Activated naive CD8-positive, alpha-beta T cell treated with anti-CD3 and anti-CD28 coated beads, Interleukin-2, amount 10 ng/mL, durations not matched to agents 7 days and 5 days (primary cell): ENCODE results near the gene CAB39. TPM values are rescaled to one million over a fixed set of nuclear protein-coding genes. Genes with fewer than 3 reads are reported as not detected.

ENCODE experiments used
- ATAC-seq: fragments of 150-1000 bp; cut with Tn5 transposase; one replicate; pipeline ENCODE4 v1.10.0; 2021; ENCODE audit warnings: low read depth, moderate library complexity
- POLR2A ChIA-PET: fragments of 350-600 bp; sonication (Branson Sonifier 250); formaldehyde crosslinking; loops from one replicate; lab custom pipeline; 2021; ENCODE audit warnings: antibody characterized with exemption; lab: Charles Lee
- DNase-seq: peaks from one replicate; pipeline ENCODE4 v3.0.0; 2021
- H3K27ac Mint-ChIP-seq: one replicate; pipeline ENCODE4 v1.8.0; 2022; ENCODE audit warnings: mild to moderate bottlenecking, mixed read lengths
- H3K27me3 Mint-ChIP-seq: one replicate; pipeline ENCODE4 v1.8.0; 2022; ENCODE audit warnings: mild to moderate bottlenecking, moderate library complexity, mixed read lengths
- H3K36me3 Mint-ChIP-seq: one replicate; pipeline ENCODE4 v1.8.0; 2021; ENCODE audit warnings: mild to moderate bottlenecking, mixed read lengths
- H3K4me1 Mint-ChIP-seq: one replicate; pipeline ENCODE4 v1.8.0; 2021; ENCODE audit warnings: mixed read lengths
- H3K4me3 Mint-ChIP-seq: one replicate; pipeline ENCODE4 v1.8.0; 2022; ENCODE audit warnings: mild to moderate bottlenecking, moderate library complexity, mixed read lengths
- H3K9me3 Mint-ChIP-seq: one replicate; pipeline ENCODE4 v1.8.0; 2021; ENCODE audit warnings: mixed read lengths
- total RNA-seq, 2 experiments: library from RNA; stranded (reverse); gene quantifications; one replicate each; pipeline ENCODE4 v1.2.3, GENCODE V29; 2021

CAB39 gene
- 100 to 1,000 TPM; 138 to 143 TPM for total RNA-seq

DNA sequence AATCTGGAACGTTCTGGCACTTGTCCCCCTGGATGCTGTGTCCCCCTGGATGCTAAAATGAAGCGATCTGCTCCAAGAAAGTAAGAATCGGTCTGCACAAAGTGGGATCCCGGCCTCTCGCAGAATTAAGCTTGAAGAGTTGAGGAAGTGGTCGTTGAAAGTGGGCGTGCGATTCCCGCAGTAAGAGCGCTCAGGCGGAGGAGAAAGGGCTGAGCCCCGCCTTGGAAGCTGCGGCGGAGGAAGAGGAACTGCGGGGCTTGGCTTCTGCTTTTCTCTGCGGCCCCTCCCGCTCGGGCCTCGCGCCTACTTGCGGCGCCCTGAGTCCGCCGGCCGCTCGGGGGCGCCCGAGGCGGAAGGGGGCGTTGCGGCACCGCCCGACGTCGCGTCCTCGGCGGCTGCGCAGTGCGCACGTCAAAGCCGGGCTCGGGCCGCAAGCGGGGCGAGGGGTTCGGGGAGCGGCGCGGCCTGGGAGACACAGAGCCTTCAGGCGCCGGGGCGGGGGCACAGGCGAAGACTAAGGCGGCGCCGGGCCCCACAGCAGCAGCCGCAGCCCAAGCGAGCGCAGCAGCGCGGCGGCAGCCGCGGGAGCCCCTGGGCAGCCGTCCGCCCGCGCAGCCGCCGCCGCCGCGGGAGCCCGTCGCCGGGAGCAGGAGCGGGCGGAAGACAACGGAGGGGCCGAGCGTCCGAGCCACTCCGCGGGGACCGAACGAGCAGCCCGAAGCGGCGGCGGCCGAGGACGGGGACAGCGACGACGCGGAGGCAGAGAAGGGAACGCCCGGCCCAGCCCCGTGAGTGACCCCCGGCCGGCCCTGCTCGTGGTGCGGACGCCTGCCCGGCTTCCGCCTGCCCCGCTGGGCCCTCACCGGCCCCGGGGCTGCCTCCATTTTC lies at the start of gene CAB39:
CAB39 (plus strand) TSS at position 400 of the 888 bp plus-strand sequence. CDS start 47,160 bp downstream, outside the sequence.
- ATAC-seq (peak; percentile 87), DNase-seq (peak; percentile 96)
- Mint-ChIP-seq H3K4me1 (peaks cover 32% of the 10 kb centered on the region), H3K9me3 (no peaks in the 10 kb centered on the region), H3K27ac (peak within 1 kb of the TSS; percentile 95), H3K27me3 (no peaks in the 10 kb centered on the region), H3K4me3 (peak within 1 kb of the TSS; percentile 91), H3K36me3 (peaks cover 16% of the 10 kb centered on the region)
- POLR2A ChIA-PET: interaction anchor here (1.0 to 4.1 kb wide), 15 partner anchors 9 to 98 kb away, joined by 3 to 111 read pairs (median 5); no protein-coding TSS in a partner anchor

DNA sequence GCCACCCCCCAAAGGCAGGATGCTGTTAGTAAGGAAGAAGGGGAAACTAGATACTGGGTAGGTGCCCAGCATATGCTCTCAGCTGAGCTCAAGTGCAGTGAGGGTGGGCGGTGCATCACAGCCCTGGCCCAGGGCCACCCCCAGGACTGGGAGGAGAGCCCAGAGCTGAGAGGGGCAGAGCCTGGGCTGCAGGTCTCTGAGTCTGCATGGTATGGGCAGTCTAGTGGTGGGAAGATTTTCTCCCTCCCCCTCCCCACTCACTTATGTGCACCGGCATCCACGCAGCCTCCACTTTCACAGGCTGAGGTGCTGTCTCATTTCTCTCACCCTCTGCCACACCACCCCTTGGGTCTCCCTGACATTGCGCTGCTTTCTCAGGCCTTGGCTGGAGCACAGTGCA lies 48.5 kb upstream of the CAB39 start:
- peak; percentile 4 for ATAC-seq
- no peaks in the 10 kb centered on the region for H3K36me3 Mint-ChIP-seq
- H3K9me3 Mint-ChIP-seq: no peaks in the 10 kb centered on the region
- no peaks in the 10 kb centered on the region for H3K27me3 Mint-ChIP-seq
- H3K4me3 Mint-ChIP-seq: peak overlapping the region; percentile 29
- POLR2A ChIA-PET: interaction anchor here (0.7 to 1.2 kb wide), 5 partner anchors 14 to 134 kb away, joined by 3 to 6 read pairs (median 4); no protein-coding TSS in a partner anchor
- peak; percentile 54 for DNase-seq
- H3K27ac Mint-ChIP-seq: peak overlapping the region; percentile 98
- H3K4me1 Mint-ChIP-seq: peaks cover 79% of the 10 kb centered on the region

DNA sequence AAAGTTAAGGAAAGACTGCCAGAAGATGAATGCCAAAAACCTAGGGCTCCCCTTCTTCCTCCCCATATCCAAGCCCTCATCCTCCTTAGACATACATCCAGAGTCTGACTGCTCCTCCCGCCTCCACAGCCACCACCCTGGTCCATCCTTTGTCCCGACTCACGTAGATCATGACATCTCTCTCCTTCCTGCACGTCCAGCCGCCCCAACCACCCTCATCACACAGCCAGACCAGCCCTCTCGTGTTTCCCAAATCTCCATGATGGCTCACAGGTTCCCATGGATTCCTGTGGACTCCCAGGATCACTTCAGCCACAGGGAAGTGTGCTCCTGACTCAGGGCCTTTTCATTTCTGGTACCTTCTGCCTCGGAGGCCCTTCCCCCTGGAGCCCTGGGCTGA lies 47.8 kb upstream of the CAB39 start:
- POLR2A ChIA-PET: interaction anchor here (0.9 to 1.5 kb wide), 2 partner anchors 20 to 49 kb away, joined by 3 to 7 read pairs; no protein-coding TSS in a partner anchor

DNA sequence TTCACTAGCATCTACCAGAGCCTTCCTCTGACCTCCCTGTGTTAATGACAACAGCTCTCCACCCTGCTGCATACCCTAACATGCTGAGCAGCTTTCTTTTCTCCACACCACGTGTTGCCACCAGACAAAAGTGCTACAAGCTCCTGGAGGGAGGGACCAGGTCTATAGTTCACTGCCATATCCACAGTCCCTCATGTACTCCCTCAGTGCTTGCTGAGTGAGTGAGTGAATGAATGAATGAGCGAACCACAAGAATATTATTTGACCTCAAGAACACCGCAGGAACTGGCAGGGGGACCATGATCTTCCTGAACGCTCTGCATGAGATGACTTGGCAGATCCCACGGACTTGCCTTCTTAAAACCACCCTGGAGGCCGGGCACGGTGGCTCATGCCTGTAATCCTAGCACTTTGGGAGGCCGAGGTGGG lies 47.4 kb upstream of the CAB39 start:
- H3K4me1 Mint-ChIP-seq: peaks cover 82% of the 10 kb centered on the region
- H3K36me3 Mint-ChIP-seq: no peaks in the 10 kb centered on the region
- no peaks in the 10 kb centered on the region for H3K27me3 Mint-ChIP-seq
- H3K27ac Mint-ChIP-seq: peak overlapping the region; percentile 98
- ATAC-seq (no peak), DNase-seq (no peak)
- POLR2A ChIA-PET: interaction anchor here (0.7 to 1.5 kb wide), 4 partner anchors 13 to 56 kb away, joined by 3 to 7 read pairs (median 4); no protein-coding TSS in a partner anchor
- H3K4me3 Mint-ChIP-seq: peak overlapping the region; percentile 29
- no peaks in the 10 kb centered on the region for H3K9me3 Mint-ChIP-seq

More for the DNA sequence above, 47.8 kb upstream of the CAB39 start:
- ATAC-seq (no peak), DNase-seq (no peak)
- H3K4me3 Mint-ChIP-seq: peak overlapping the region; percentile 29
- peak overlapping the region; percentile 98 for H3K27ac Mint-ChIP-seq
- no peaks in the 10 kb centered on the region for H3K9me3 Mint-ChIP-seq
- no peaks in the 10 kb centered on the region for H3K27me3 Mint-ChIP-seq
- H3K36me3 Mint-ChIP-seq: no peaks in the 10 kb centered on the region
- peaks cover 83% of the 10 kb centered on the region for H3K4me1 Mint-ChIP-seq

DNA sequence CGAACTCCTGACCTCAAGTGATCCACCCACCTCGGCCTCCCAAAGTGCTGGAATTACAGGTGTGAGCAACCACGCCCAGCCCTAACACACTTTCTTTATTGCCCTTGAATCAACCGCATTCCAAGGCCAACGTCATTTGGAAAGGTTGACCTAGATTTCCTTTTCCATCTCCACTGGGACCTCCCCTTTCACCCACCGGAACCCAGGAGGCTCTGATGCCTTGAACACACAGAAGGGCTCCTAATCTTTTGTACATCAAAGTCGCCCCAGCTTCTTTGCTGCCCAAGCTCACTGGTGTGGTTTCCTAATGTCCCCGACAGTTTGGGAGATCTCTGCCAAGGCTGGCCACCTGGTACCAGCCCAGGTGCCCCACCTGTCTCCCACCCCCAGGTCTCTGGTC lies 46.2 kb upstream of the CAB39 start:
- peak overlapping the region; percentile 79 for H3K27ac Mint-ChIP-seq
- DNase-seq: no peak

DNA sequence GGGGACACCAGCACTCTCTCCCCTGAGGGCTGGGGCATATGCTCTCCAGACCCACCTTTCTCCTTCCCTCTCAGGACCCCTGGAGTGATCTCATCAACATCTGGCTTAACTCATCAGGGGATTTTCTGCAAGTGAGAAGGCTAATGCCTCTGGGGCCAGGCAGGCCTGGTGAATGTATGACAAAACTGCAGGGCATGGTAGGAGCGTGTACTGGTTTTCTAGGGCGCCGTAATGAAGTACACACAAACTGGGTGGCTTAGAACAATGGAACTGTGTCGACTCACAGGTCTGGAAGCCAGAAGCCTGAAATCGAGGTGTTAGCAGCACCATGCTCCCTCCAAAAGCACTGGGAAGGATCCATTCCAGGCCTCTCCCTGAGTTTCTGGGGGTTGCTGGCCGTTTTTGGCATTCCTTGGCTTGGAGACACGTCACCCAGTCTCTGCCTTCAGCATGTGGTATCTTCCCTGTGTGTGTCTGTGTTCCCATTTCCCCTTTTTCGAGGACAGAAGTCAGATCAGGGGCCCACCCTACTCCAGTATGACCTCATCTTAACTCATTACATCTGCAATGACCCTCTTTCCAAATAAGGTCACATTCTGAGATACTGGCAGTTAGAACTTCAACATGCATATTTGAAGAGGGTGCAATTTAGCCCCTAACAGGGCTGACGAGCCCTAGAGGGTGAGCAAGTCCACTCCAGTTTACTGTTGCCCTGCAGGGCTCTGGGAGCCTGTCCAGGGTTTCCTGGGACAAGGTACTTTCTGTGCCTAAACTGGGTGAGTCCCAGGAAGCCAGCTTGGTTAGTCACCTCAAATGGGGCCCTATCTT lies 45.5 kb upstream of the CAB39 start:
- DNase-seq (no peak), ATAC-seq (no peak)
- peaks cover 3% of the 10 kb centered on the region for H3K36me3 Mint-ChIP-seq
- H3K9me3 Mint-ChIP-seq: no peaks in the 10 kb centered on the region
- H3K27ac Mint-ChIP-seq: peak overlapping the region; percentile 79
- H3K4me3 Mint-ChIP-seq: no peak overlapping the region
- POLR2A ChIA-PET: interaction anchor here (2.3 to 4.4 kb wide), 3 partner anchors 9 to 46 kb away, joined by 17 to 36 read pairs (median 22); partner anchors contain the start of gene CAB39
- peaks cover 78% of the 10 kb centered on the region for H3K4me1 Mint-ChIP-seq
- H3K27me3 Mint-ChIP-seq: no peaks in the 10 kb centered on the region

More for the DNA sequence above, 46.2 kb upstream of the CAB39 start:
- peaks cover 80% of the 10 kb centered on the region for H3K4me1 Mint-ChIP-seq
- no peak overlapping the region for H3K4me3 Mint-ChIP-seq
- no peaks in the 10 kb centered on the region for H3K9me3 Mint-ChIP-seq
- POLR2A ChIA-PET: no interaction called here
- no peaks in the 10 kb centered on the region for H3K27me3 Mint-ChIP-seq
- no peak for ATAC-seq
- peaks cover 3% of the 10 kb centered on the region for H3K36me3 Mint-ChIP-seq

DNA sequence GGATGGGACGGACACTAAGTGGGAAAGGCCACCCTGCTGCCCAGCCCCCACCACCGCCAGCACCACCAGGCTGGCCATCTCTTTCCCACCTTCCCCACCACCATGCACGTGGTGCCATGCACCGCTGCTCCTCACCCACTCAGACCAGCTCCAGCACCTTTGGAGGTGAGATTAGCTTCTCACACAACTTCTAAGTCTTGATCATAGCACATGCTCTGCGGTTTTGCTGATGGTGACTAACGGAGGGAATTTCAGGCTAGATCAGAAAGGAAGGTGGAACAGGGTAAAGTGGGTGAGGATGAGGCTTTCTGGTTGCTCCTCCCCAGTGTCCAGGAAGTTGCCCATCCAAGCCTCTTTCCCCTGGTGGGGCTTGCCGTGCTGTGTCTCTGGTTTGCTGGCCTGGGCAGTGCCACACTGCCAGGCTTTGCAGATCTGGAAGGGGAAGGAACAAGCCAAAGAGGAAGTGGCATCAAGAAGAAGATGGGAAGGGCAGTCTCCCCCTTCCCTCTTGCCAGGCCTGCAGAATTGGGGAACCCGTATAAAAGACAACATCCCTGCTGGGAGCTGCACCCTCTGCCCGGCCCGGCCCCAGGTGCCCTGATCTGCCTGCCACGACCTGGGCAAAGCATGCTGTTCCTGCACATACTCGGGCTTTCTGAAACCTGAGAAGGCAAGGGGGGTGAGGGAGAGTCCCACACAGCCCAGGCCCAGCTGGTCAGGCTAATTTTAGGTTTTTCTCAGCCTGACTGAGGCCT lies 44.3 kb upstream of the CAB39 start:
- H3K36me3 Mint-ChIP-seq: peaks cover 3% of the 10 kb centered on the region
- no peaks in the 10 kb centered on the region for H3K9me3 Mint-ChIP-seq
- H3K4me3 Mint-ChIP-seq: peak overlapping the region; percentile 54
- DNase-seq (peak; percentile 41), ATAC-seq (peak; percentile 23)
- H3K27ac Mint-ChIP-seq: peak overlapping the region; percentile 79
- POLR2A ChIA-PET: interaction anchor here (0.6 to 4.4 kb wide), 6 partner anchors 9 to 45 kb away, joined by 3 to 36 read pairs (median 11); partner anchors contain the start of gene CAB39
- no peaks in the 10 kb centered on the region for H3K27me3 Mint-ChIP-seq
- peaks cover 65% of the 10 kb centered on the region for H3K4me1 Mint-ChIP-seq

DNA sequence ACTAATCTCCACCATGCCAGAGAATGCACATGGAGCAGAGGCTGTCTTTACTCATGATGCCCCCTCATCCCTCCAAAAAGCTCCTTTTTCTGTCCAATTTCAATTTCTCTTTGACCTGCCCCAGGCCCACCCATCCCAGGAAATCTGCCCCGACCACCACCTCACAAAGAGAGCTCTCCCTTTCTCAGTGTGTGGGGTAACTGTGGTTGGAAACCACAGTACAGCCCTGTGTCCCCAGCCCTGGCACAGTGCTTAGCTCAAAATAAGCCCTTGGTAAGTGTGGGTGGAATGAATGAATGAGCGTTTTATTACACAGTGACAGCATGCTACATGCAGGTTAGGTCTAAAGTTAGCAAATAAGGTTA lies 43.7 kb upstream of the CAB39 start:
- Mint-ChIP-seq H3K9me3 (no peaks in the 10 kb centered on the region), H3K36me3 (peaks cover 3% of the 10 kb centered on the region), H3K4me3 (peak overlapping the region; percentile 54), H3K27ac (peak overlapping the region; percentile 79), H3K27me3 (no peaks in the 10 kb centered on the region), H3K4me1 (peaks cover 64% of the 10 kb centered on the region)
- POLR2A ChIA-PET: interaction anchor here (0.7 to 4.4 kb wide), 6 partner anchors 8 to 45 kb away, joined by 3 to 36 read pairs (median 10); partner anchors contain the start of gene CAB39
- ATAC-seq (peak; percentile 5), DNase-seq (no peak)

DNA sequence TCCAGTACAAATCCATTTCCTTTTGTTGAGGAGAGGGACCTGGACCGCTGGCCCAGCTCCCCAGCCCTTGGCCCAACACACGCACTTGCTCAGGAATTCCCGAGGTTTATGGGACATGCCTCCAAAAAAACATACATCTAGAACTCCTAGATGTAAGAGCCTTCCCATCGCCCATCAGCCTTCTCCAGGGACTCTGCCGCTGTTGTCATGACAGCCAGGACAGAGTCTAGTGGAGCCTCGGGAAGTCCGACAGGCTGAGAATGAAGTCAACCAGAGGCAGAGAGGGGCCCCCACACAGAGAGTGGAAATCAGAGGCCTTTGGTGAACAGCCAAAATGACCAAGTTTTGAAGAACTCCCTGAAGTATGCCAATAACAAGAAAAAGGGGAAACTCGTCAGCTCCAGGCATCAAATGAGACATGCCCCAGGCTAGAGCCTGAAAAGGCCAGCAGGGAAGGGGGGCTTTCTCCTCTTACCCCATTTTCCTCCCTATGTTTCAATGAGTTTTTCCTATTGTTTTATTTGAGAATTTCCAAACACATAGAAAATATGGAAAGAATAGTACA lies 43.2 kb upstream of the CAB39 start:
- Mint-ChIP-seq H3K27me3 (no peaks in the 10 kb centered on the region), H3K4me3 (no peak overlapping the region), H3K36me3 (peaks cover 3% of the 10 kb centered on the region), H3K27ac (peak overlapping the region; percentile 79), H3K9me3 (no peaks in the 10 kb centered on the region), H3K4me1 (peaks cover 60% of the 10 kb centered on the region)
- ATAC-seq (no peak), DNase-seq (no peak)
- POLR2A ChIA-PET: interaction anchor here (0.9 to 4.4 kb wide), 6 partner anchors 7 to 44 kb away, joined by 3 to 36 read pairs (median 12); partner anchors contain the start of gene CAB39

DNA sequence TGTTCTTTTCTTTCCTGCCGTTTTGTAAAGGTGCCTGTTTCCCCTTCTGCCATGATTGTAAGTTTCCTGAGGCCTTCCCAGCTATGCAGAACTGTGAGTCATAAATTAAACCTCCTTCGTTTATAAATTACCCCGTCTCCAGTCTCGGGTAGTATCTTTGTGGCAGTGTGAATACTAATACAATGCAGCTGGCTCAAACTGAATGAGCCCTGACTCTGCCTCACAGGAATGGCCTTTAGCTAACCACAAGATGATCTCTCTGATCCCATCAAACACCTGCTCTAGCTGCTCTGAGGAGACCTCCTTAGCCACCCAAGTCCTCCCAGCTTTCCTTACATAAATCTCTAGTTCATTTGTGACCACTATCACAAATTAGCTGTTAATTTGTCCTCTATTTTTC lies 41.5 kb upstream of the CAB39 start:
- POLR2A ChIA-PET: interaction anchor here (1.5 to 4.4 kb wide), 2 partner anchors 9 to 13 kb away, joined by 6 to 36 read pairs; no protein-coding TSS in a partner anchor
- H3K9me3 Mint-ChIP-seq: no peaks in the 10 kb centered on the region

DNA sequence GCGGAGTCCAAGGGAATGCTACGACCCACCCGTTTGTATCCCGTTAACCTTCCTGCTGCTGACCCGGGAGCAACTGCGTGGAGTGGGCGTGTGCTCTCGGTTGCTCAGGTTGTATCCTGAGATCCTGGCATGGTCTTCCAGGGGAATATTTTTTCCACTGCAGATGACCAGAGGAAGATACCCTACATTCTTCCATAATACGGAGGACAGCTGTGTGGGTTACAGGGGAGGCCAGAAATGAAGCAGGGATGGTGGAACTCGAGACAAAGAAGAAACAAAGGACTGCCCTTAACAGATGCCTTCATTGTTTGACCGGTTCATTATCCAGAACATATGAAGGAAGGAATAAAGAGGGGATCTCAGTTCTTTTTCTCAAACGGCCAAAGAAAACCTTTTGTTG lies 39.8 kb upstream of the CAB39 start:
- ATAC-seq: no peak
- Mint-ChIP-seq H3K36me3 (peaks cover 9% of the 10 kb centered on the region), H3K9me3 (peaks cover 3% of the 10 kb centered on the region), H3K4me3 (no peak overlapping the region), H3K27ac (no peak overlapping the region), H3K4me1 (peaks cover 50% of the 10 kb centered on the region), H3K27me3 (no peaks in the 10 kb centered on the region)
- POLR2A ChIA-PET: interaction anchor here (0.9 kb wide), 1 partner anchor 30 kb away, joined by 3 read pairs; no protein-coding TSS in a partner anchor
- DNase-seq: no peak

More for the DNA sequence above, 41.5 kb upstream of the CAB39 start:
- Mint-ChIP-seq H3K4me1 (peaks cover 57% of the 10 kb centered on the region), H3K27ac (peak overlapping the region; percentile 49), H3K27me3 (no peaks in the 10 kb centered on the region), H3K4me3 (no peak overlapping the region), H3K36me3 (peaks cover 3% of the 10 kb centered on the region)
- DNase-seq (no peak), ATAC-seq (no peak)

DNA sequence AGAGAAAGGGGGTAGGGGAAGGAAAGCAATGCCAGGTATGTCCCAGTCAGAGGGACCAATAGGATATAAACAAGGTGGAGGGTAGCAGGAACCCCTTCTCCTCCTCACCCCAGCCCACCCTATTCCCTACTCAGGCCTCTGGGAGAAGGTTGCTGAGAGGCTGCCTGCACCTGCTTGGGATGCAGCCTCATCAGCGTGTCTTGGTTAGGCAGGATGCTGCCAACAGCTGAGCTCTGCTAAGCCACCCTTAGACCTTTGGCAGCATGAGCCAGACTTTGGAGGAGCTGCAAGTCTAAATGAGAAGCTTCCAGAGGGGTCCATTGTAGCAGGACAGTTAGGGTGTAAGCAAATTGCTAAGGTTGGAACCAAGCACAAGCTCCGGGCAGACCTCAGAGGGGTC lies 38.2 kb upstream of the CAB39 start:
- ATAC-seq (no peak), DNase-seq (no peak)
- H3K9me3 Mint-ChIP-seq: peaks cover 9% of the 10 kb centered on the region
- H3K4me1 Mint-ChIP-seq: peaks cover 48% of the 10 kb centered on the region
- H3K27me3 Mint-ChIP-seq: no peaks in the 10 kb centered on the region
- H3K36me3 Mint-ChIP-seq: peaks cover 19% of the 10 kb centered on the region
- no peak overlapping the region for H3K27ac Mint-ChIP-seq
- POLR2A ChIA-PET: interaction anchor here (6.3 kb wide), 1 partner anchor 14 kb away, joined by 74 read pairs; no protein-coding TSS in a partner anchor
- no peak overlapping the region for H3K4me3 Mint-ChIP-seq
